Mucosa of rectum (tissue), 2 donors: ENCODE data around the gene CUL3.
A peak's percentile ranks its signal among the peaks of the same experiment; 100 is the strongest.
"Not testable (repeated sequence)": the region's sequence is repeated elsewhere in the genome, so short reads cannot be mapped to it uniquely, and the experiment has no call there.

Source experiments
- H3K27ac ChIP-seq, 2 donors: one replicate each; pipeline ENCODE4 v1.7.0; 2013; ENCODE audit warnings: inconsistent platforms in 2 of 2, low read depth in 2 of 2, low read length in 2 of 2
- H3K27me3 ChIP-seq, 2 donors: one replicate each; pipeline ENCODE4 v1.7.0; 2013; ENCODE audit warnings: low read length in 2 of 2; ENCODE audit not compliant: control insufficient read depth in 2 of 2, insufficient read depth in 2 of 2
- H3K36me3 ChIP-seq, 2 donors: one replicate each; pipeline ENCODE4 v1.7.0; 2013; ENCODE audit warnings: low read length in 2 of 2; ENCODE audit not compliant: control insufficient read depth in 2 of 2, insufficient read depth in 2 of 2
- H3K4me1 ChIP-seq, 2 donors: one replicate each; pipeline ENCODE4 v1.7.0; 2013; ENCODE audit warnings: low read length in 2 of 2, mild to moderate bottlenecking in 1 of 2; ENCODE audit not compliant: control insufficient read depth in 2 of 2, insufficient read depth in 2 of 2
- H3K4me3 ChIP-seq, 2 donors: one replicate each; pipeline ENCODE4 v1.7.0; 2013; ENCODE audit warnings: low read length in 2 of 2
- H3K9ac ChIP-seq, 2 donors: one replicate each; pipeline ENCODE4 v1.7.0; 2013; ENCODE audit warnings: low read length in 2 of 2, low read depth in 1 of 2, mild to moderate bottlenecking in 1 of 2
- H3K9me3 ChIP-seq, 2 donors: one replicate each; pipeline ENCODE4 v1.7.0; 2013; ENCODE audit warnings: low read length in 2 of 2; ENCODE audit not compliant: control insufficient read depth in 2 of 2
- donor health status: healthy.
- donor health status: Normal muscosa, but diverticular disease.

Gene CUL3

GRCh38 chr2:224585211-224586088 lies at the start of gene CUL3:
CUL3 (minus strand) TSS chr2:224585363; CDS start chr2:224585009, 354 bp downstream.
- H3K9me3 ChIP-seq: no peaks in the 10 kb centered on the region
- H3K9ac ChIP-seq: peak within 1 kb of the TSS; percentile 87 to 90
- H3K36me3 ChIP-seq: no peaks in the 10 kb centered on the region
- peak within 1 kb of the TSS; percentile 91 to 94 for H3K27ac ChIP-seq
- no peaks in the 10 kb centered on the region for H3K27me3 ChIP-seq
- H3K4me1 ChIP-seq: peaks cover 2 to 11% of the 10 kb centered on the region in 2 donors
- peak within 1 kb of the TSS; percentile 90 to 95 for H3K4me3 ChIP-seq

GRCh38 chr2:224630659-224631550 lies 45.7 kb upstream of the CUL3 start:
- H3K4me3 ChIP-seq: no peak overlapping the region
- H3K9ac ChIP-seq: no peak overlapping the region
- H3K9me3 ChIP-seq: no peaks in the 10 kb centered on the region
- H3K27ac ChIP-seq: no peak overlapping the region
- H3K36me3 ChIP-seq: no peaks in the 10 kb centered on the region
- no peaks in the 10 kb centered on the region for H3K27me3 ChIP-seq
- H3K4me1 ChIP-seq: no peaks in the 10 kb centered on the region

- Histone ChIP-seq H3K4me1 (no peaks in the 10 kb centered on the region), H3K36me3 (no peaks in the 10 kb centered on the region), H3K4me3 (no peak overlapping the region), H3K9ac (no peak overlapping the region), H3K27me3 (no peaks in the 10 kb centered on the region), H3K9me3 (no peaks in the 10 kb centered on the region), H3K27ac (no peak overlapping the region)
These were observed 43.3 kb upstream of the CUL3 start for GRCh38 chr2:224628416-224628815.

GRCh38 chr2:224626735-224627134 lies 41.6 kb upstream of the CUL3 start:
- Histone ChIP-seq H3K9ac (no peak overlapping the region), H3K9me3 (no peaks in the 10 kb centered on the region), H3K27me3 (no peaks in the 10 kb centered on the region), H3K27ac (no peak overlapping the region), H3K36me3 (no peaks in the 10 kb centered on the region), H3K4me3 (no peak overlapping the region), H3K4me1 (no peaks in the 10 kb centered on the region)

- Histone ChIP-seq H3K27ac (peak overlapping the region in 1 of 2 donors; percentile 48), H3K4me3 (no peak overlapping the region), H3K9ac (no peak overlapping the region), H3K36me3 (no peaks in the 10 kb centered on the region), H3K27me3 (no peaks in the 10 kb centered on the region), H3K9me3 (no peaks in the 10 kb centered on the region), H3K4me1 (peaks cover 6% of the 10 kb centered on the region in 2 donors)
These were observed 28.6 kb upstream of the CUL3 start for GRCh38 chr2:224613543-224614286.

GRCh38 chr2:224612578-224612977 lies 27.4 kb upstream of the CUL3 start:
- H3K9me3 ChIP-seq: no peaks in the 10 kb centered on the region
- H3K27ac ChIP-seq: no peak overlapping the region
- H3K36me3 ChIP-seq: no peaks in the 10 kb centered on the region
- H3K9ac ChIP-seq: no peak overlapping the region
- no peak overlapping the region for H3K4me3 ChIP-seq
- no peaks in the 10 kb centered on the region for H3K27me3 ChIP-seq
- peaks cover 6 to 12% of the 10 kb centered on the region in 2 donors for H3K4me1 ChIP-seq

- peaks cover 6 to 12% of the 10 kb centered on the region in 2 donors for H3K4me1 ChIP-seq
- H3K27ac ChIP-seq: no peak overlapping the region
- H3K4me3 ChIP-seq: no peak overlapping the region
- no peaks in the 10 kb centered on the region for H3K27me3 ChIP-seq
- no peak overlapping the region for H3K9ac ChIP-seq
- no peaks in the 10 kb centered on the region for H3K9me3 ChIP-seq
- H3K36me3 ChIP-seq: no peaks in the 10 kb centered on the region
These were observed 26.8 kb upstream of the CUL3 start for GRCh38 chr2:224611938-224612337.

- Histone ChIP-seq H3K27ac (no peak overlapping the region), H3K36me3 (no peaks in the 10 kb centered on the region), H3K9me3 (no peaks in the 10 kb centered on the region), H3K27me3 (no peaks in the 10 kb centered on the region), H3K4me1 (peaks cover under 1 to 6% of the 10 kb centered on the region in 2 donors), H3K9ac (no peak overlapping the region), H3K4me3 (no peak overlapping the region)
These were observed 22.9 kb upstream of the CUL3 start for GRCh38 chr2:224608104-224608503.

GRCh38 chr2:224603746-224604500 lies 18.8 kb upstream of the CUL3 start:
- not testable (repeated sequence) for H3K27ac ChIP-seq, H3K27me3 ChIP-seq, H3K36me3 ChIP-seq, H3K4me1 ChIP-seq, H3K4me3 ChIP-seq, H3K9ac ChIP-seq, H3K9me3 ChIP-seq
